Natural killer cell (primary cell): ENCODE measurements around the gene KCNB1. TPM values are rescaled to one million over a fixed set of nuclear protein-coding genes. Genes with fewer than 3 reads are reported as not detected.

Experiments
- ATAC-seq, 3 donors: fragments of 150-1000 bp in 2 of 3; fragments of 200-7000 bp in 1 of 3; cut with Tn5 transposase; 1 replicate in 1 of 3; 2 replicates in 2 of 3; pipeline ENCODE4 v1.10.0; 2021; ENCODE audit warnings: mild to moderate bottlenecking in 2 of 3, moderate library complexity in 2 of 3
- DNase-seq, 2 donors: peaks; one replicate each; pipeline versions ENCODE4 v3.0.0 to v3.0.0-alpha.2; 2013 to 2021; ENCODE audit warnings: mixed read lengths in 1 of 2
- H3K27ac ChIP-seq: one replicate; pipeline ENCODE4 v1.5.1; 2013; ENCODE audit warnings: mild to moderate bottlenecking, low read length
- H3K27me3 ChIP-seq: one replicate; pipeline ENCODE4 v1.6.1; 2013; ENCODE audit warnings: low read length; ENCODE audit not compliant: control insufficient read depth, insufficient read depth
- H3K36me3 ChIP-seq: one replicate; pipeline ENCODE4 v1.6.1; 2013; ENCODE audit warnings: low read length; ENCODE audit not compliant: control insufficient read depth, insufficient read depth
- H3K4me1 ChIP-seq: one replicate; pipeline ENCODE4 v1.6.1; 2013; ENCODE audit warnings: low read length; ENCODE audit not compliant: control insufficient read depth, insufficient read depth
- H3K4me3 ChIP-seq: one replicate; pipeline ENCODE4 v1.5.1; 2013; ENCODE audit warnings: low read length
- H3K9me3 ChIP-seq: one replicate; pipeline ENCODE4 v1.6.1; 2013; ENCODE audit warnings: low read length; ENCODE audit not compliant: control insufficient read depth, insufficient read depth
- H3K27ac Mint-ChIP-seq, 2 donors: one replicate each; pipeline ENCODE4 v1.8.0; 2022; ENCODE audit warnings: mild to moderate bottlenecking in 2 of 2, mixed read lengths in 2 of 2, moderate library complexity in 1 of 2
- H3K27me3 Mint-ChIP-seq, 2 donors: one replicate each; pipeline ENCODE4 v1.8.0; 2022; ENCODE audit warnings: low read depth in 2 of 2, mixed read lengths in 2 of 2
- H3K36me3 Mint-ChIP-seq: one replicate; pipeline ENCODE4 v1.8.0; 2022; ENCODE audit warnings: mixed read lengths
- H3K4me1 Mint-ChIP-seq, 2 donors: one replicate each; pipeline ENCODE4 v1.8.0; 2022; ENCODE audit warnings: mixed read lengths in 2 of 2
- H3K4me3 Mint-ChIP-seq: one replicate; pipeline ENCODE4 v1.8.0; 2022; ENCODE audit warnings: mild to moderate bottlenecking, moderate library complexity, mixed read lengths
- H3K9me3 Mint-ChIP-seq, 2 donors: one replicate each; pipeline ENCODE4 v1.8.0; 2022; ENCODE audit warnings: mixed read lengths in 2 of 2
- CTCF ChIP-seq: fragments of 200-600 bp; IDR thresholded peaks from one replicate; pipeline ENCODE4 v1.8.0; 2022; ENCODE audit warnings: antibody characterized with exemption
- WGBS: methylation state at CpG from one replicate; pipeline ENCODE4 v1.1.7; 2013; ENCODE audit warnings: missing lambda C conversion rate; ENCODE audit not compliant: insufficient coverage; 5-methylcytosine and 5-hydroxymethylcytosine counted together
- intact Hi-C: fragments of 100-400 bp; cut with micrococcal nuclease; formaldehyde crosslinking; loops from one replicate; pipeline ENCODE4 v1.14.2; 2022
- total RNA-seq, 4 donors: library from RNA; stranded (reverse); fragments of 120-200 nt in 1 of 4; gene quantifications; one replicate each; pipeline versions ENCODE4 v1.2.3 to v1.2.4, GENCODE V29; 2013 to 2022

Gene KCNB1
- total RNA-seq, 3 donors from 2014 or later (not counting 1 experiment from before 2014, with no cell fraction given), result 0.09 TPM; not detected in 2

GRCh38 chr20:49393803-49394202, 88.7 kb downstream of the KCNB1 start:
- intact Hi-C loops, result no loop called here
- H3K4me1 Mint-ChIP-seq, result no peaks in the 10 kb centered on the region
- DNase-seq (no peak), ATAC-seq (no peak)
- H3K4me3 ChIP-seq, result no peak overlapping the region
- H3K27me3 Mint-ChIP-seq, result peaks cover 18 to 30% of the 10 kb centered on the region in 2 donors
- no peaks in the 10 kb centered on the region for H3K36me3 Mint-ChIP-seq
- 62% methylated on average over 1 of the region's 1 CpG for WGBS
- no peak overlapping the region for H3K27ac ChIP-seq
- no peaks in the 10 kb centered on the region for H3K36me3 ChIP-seq
- TF ChIP-seq CTCF, result no peak
- no peak overlapping the region for H3K27ac Mint-ChIP-seq
- H3K9me3 Mint-ChIP-seq, result no peaks in the 10 kb centered on the region
- H3K4me1 ChIP-seq, result no peaks in the 10 kb centered on the region
- H3K27me3 ChIP-seq, result no peaks in the 10 kb centered on the region
- H3K4me3 Mint-ChIP-seq, result no peak overlapping the region
- H3K9me3 ChIP-seq, result no peaks in the 10 kb centered on the region

- no peaks in the 10 kb centered on the region for H3K36me3 Mint-ChIP-seq
These were observed 89.7 kb downstream of the KCNB1 start for GRCh38 chr20:49392745-49393144.

GRCh38 chr20:49391404-49392245, 90.8 kb downstream of the KCNB1 start:
- intact Hi-C loops, result no loop called here
- WGBS, result 75% methylated on average over 7 of the region's 7 CpGs
- no peak overlapping the region for H3K4me3 ChIP-seq
- Mint-ChIP-seq H3K4me1 (no peaks in the 10 kb centered on the region), H3K9me3 (no peaks in the 10 kb centered on the region), H3K36me3 (no peaks in the 10 kb centered on the region), H3K4me3 (no peak overlapping the region), H3K27ac (no peak overlapping the region), H3K27me3 (peaks cover 22 to 42% of the 10 kb centered on the region in 2 donors)
- ATAC-seq (no peak), DNase-seq (no peak)
- no peaks in the 10 kb centered on the region for H3K9me3 ChIP-seq
- no peak for TF ChIP-seq CTCF
- H3K27me3 ChIP-seq, result no peaks in the 10 kb centered on the region
- no peak overlapping the region for H3K27ac ChIP-seq
- H3K4me1 ChIP-seq, result no peaks in the 10 kb centered on the region
- no peaks in the 10 kb centered on the region for H3K36me3 ChIP-seq

More at GRCh38 chr20:49392745-49393144, 89.7 kb downstream of the KCNB1 start:
- Histone ChIP-seq H3K27me3 (no peaks in the 10 kb centered on the region), H3K36me3 (no peaks in the 10 kb centered on the region), H3K9me3 (no peaks in the 10 kb centered on the region), H3K4me3 (no peak overlapping the region), H3K4me1 (no peaks in the 10 kb centered on the region), H3K27ac (no peak overlapping the region)
- Mint-ChIP-seq H3K27me3 (peaks cover 17 to 40% of the 10 kb centered on the region in 2 donors), H3K4me3 (no peak overlapping the region), H3K9me3 (no peaks in the 10 kb centered on the region), H3K27ac (no peak overlapping the region), H3K4me1 (no peaks in the 10 kb centered on the region)
- WGBS, result 79% methylated on average over 2 of the region's 4 CpGs
- DNase-seq (no peak), ATAC-seq (no peak)
- TF ChIP-seq CTCF, result no peak
- intact Hi-C loops, result no loop called here
